Hepatocyte (in vitro differentiated cells): Measurements from ENCODE around the gene SGPP1. TPM values are rescaled to one million over a fixed set of nuclear protein-coding genes. Genes with fewer than 3 reads are reported as not detected.
"Not testable (repeated sequence)": the region's sequence is repeated elsewhere in the genome, so short reads cannot be mapped to it uniquely, and the experiment has no call there.

ENCODE experiments used
- DNase-seq: peaks from one replicate; pipeline ENCODE4 v3.0.0-alpha.2; 2016; ENCODE audit warnings: low spot score
- H2AFZ ChIP-seq: fragments of 200-600 bp; sonication (generic); 2 replicates; pipeline ENCODE4 v1.6.0; 2016; ENCODE audit warnings: antibody characterized with exemption, mild to moderate bottlenecking
- H3K27ac ChIP-seq: fragments of 200-600 bp; sonication (generic); 2 replicates; pipeline ENCODE4 v1.5.1; 2016; ENCODE audit warnings: mild to moderate bottlenecking
- H3K27me3 ChIP-seq: fragments of 200-600 bp; sonication (generic); 2 replicates; pipeline ENCODE4 v1.6.1; 2016
- H3K36me3 ChIP-seq: fragments of 200-600 bp; sonication (generic); replicated peaks from 2 replicates; pipeline ENCODE4 v1.5.1; 2016; ENCODE audit warnings: low read depth; ENCODE audit not compliant: insufficient read depth
- H3K4me1 ChIP-seq: fragments of 200-600 bp; sonication (generic); 2 replicates; pipeline ENCODE4 v1.5.1; 2016; ENCODE audit warnings: mild to moderate bottlenecking, moderate library complexity; ENCODE audit not compliant: insufficient read depth
- H3K4me2 ChIP-seq: fragments of 200-600 bp; sonication (generic); 2 replicates; pipeline ENCODE4 v1.6.0; 2016
- H3K4me3 ChIP-seq: fragments of 200-600 bp; sonication (generic); 2 replicates; pipeline ENCODE4 v1.5.1; 2016; ENCODE audit warnings: mild to moderate bottlenecking
- H3K79me2 ChIP-seq: fragments of 200-600 bp; sonication (generic); 2 replicates; pipeline ENCODE4 v1.6.0; 2017; ENCODE audit warnings: mild to moderate bottlenecking
- H3K9me2 ChIP-seq: fragments of 200-600 bp; sonication (generic); replicated peaks from 2 replicates; pipeline ENCODE4 v1.6.0; 2017; ENCODE audit warnings: mild to moderate bottlenecking; ENCODE audit not compliant: insufficient read depth
- H3K9me3 ChIP-seq: fragments of 200-600 bp; sonication (generic); 2 replicates; pipeline ENCODE4 v1.5.1; 2016; ENCODE audit warnings: low read depth, mild to moderate bottlenecking
- H4K20me1 ChIP-seq: fragments of 200-600 bp; sonication (generic); 2 replicates; pipeline ENCODE4 v1.6.0; 2016; ENCODE audit warnings: mild to moderate bottlenecking; ENCODE audit not compliant: insufficient read depth, poor library complexity, severe bottlenecking
- CTCF ChIP-seq: fragments of 200-600 bp; sonication (generic); IDR thresholded peaks from 2 replicates; pipeline ENCODE4 v1.5.1; 2016; ENCODE audit warnings: antibody characterized with exemption, mild to moderate bottlenecking; ENCODE audit not compliant: poor library complexity
- EZH2 ChIP-seq: fragments of 200-600 bp; sonication (generic); IDR thresholded peaks from 2 replicates; pipeline ENCODE4 v1.6.1; 2016; ENCODE audit warnings: antibody characterized with exemption, mild to moderate bottlenecking, borderline replicate concordance
- EZH2phosphoT487 ChIP-seq: fragments of 200-600 bp; sonication (generic); IDR thresholded peaks from one replicate; pipeline ENCODE4 v1.6.1; 2018; ENCODE audit warnings: antibody characterized with exemption, mild to moderate bottlenecking, low read depth, moderate library complexity; ENCODE audit not compliant: unreplicated experiment, severe bottlenecking
- WGBS: methylation state at CpG from one replicate; pipeline ENCODE4 v1.1.6; 2016; ENCODE audit warnings: low lambda C conversion rate; ENCODE audit errors: missing lambda C conversion rate; 5-methylcytosine and 5-hydroxymethylcytosine counted together
- polyA plus RNA-seq: library from polyadenylated mRNA; unstranded; fragments of >200 nt; fragmentation: Nextera tagmentation; extraction: Ambion mirVana; gene quantifications from 2 replicates; pipeline ENCODE4 v1.2.1, GENCODE V29; 2016
- total RNA-seq: library from RNA; depleted of rRNA; stranded (reverse); fragments of >200 nt; gene quantifications from 2 replicates; pipeline ENCODE4 v1.2.3, GENCODE V29; 2014

Gene SGPP1
- total and polyA plus RNA-seq, 2 experiments from 2014 or later = 17.8 to 23.9 TPM

- no peaks in the 10 kb centered on the region for H3K9me2 ChIP-seq
- no peak overlapping the region for H3K4me3 ChIP-seq
- WGBS = 71% methylated on average over 1 of the region's 1 CpG
- no peak overlapping the region for H3K4me2 ChIP-seq
- H3K27ac ChIP-seq = no peak overlapping the region
- no peaks in the 10 kb centered on the region for H3K79me2 ChIP-seq
- H3K9me3 ChIP-seq = no peaks in the 10 kb centered on the region
- no peak overlapping the region for H2AFZ ChIP-seq
- no peak for DNase-seq
- H3K36me3 ChIP-seq = no peaks in the 10 kb centered on the region
- no peaks in the 10 kb centered on the region for H3K4me1 ChIP-seq
- TF ChIP-seq EZH2 (no peak), CTCF (no peak), EZH2phosphoT487 (no peak)
- no peaks in the 10 kb centered on the region for H3K27me3 ChIP-seq
- no peaks in the 10 kb centered on the region for H4K20me1 ChIP-seq
Observed at GRCh38 chr14:63666335-63666734, 61.5 kb downstream of the SGPP1 start.

DNA sequence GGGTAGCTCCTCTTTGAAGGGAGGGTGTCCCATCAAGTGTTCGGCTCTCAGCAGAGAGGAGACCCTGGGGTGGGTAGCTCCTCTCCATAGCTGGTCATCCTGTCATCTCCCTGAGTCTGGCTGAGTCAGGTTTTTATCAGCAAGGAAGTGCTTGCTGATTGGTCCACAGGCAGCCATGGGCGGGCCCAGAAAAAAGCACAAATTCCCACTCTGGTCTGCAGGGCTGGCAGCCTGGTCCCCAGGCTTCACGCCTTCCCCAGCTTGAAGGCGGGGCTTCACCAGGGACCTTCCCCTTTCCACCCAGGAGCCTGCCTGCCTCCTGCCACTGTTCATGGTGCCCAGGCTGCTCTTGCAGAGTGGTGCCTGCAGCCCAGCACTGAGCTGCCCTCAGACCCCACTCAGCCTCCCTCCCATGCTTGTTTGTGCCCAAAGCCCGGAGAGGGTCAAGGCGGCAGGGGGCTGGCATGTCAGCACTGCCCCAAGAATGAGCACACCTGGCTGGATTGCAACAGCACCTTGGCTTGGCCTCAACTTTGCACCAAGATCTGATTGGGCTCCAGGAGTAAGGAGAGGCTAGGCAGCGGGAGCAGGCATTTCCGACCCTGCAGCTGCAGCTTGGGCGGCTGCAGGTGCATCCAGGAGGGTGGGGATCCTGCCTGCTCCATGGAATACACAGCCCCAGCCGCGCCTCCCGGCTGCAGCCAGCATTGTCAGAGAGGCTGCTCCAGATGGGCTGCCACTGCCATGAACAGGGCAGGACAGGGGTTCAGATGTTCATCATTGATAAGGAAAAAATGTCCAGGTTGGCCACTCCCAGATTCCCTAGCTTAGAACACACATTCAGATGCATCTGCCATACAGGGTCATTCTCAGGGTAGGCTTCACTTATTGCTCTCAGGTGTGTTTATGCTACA, 64.2 kb downstream of the SGPP1 start:
- Histone ChIP-seq H3K4me1 (no peaks in the 10 kb centered on the region), H3K79me2 (no peaks in the 10 kb centered on the region), H3K36me3 (no peaks in the 10 kb centered on the region), H3K27ac (no peak overlapping the region), H3K9me3 (no peaks in the 10 kb centered on the region), H3K4me3 (no peak overlapping the region), H3K27me3 (no peaks in the 10 kb centered on the region), H2AFZ (no peak overlapping the region), H4K20me1 (no peaks in the 10 kb centered on the region), H3K4me2 (no peak overlapping the region), H3K9me2 (no peaks in the 10 kb centered on the region)
- WGBS = 92% methylated on average over 12 of the region's 12 CpGs
- TF ChIP-seq EZH2 (no peak), CTCF (no peak), EZH2phosphoT487 (no peak)
- DNase-seq = no peak

DNA sequence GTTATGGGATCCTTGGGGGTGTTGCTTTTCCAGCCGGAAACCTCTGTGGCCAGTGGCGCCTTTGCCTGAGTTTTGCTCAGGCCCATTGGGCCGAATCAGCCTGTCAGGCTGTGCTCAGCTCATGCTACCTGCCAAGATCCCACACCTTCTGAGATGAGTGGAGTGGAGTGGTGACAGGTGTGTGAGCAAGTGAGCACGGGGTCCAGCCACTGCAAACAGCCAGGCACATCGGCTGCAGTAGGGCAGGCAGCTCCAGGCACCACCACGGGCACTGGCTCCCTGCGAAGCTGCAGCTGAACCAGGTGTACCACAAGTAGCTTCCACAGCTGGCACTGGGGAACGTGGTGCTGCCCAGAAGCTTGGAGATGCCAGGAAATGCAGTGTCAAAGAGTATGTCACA, 65.1 kb downstream of the SGPP1 start:
- Histone ChIP-seq H3K27ac (no peak overlapping the region), H4K20me1 (no peaks in the 10 kb centered on the region), H3K79me2 (no peaks in the 10 kb centered on the region), H3K36me3 (no peaks in the 10 kb centered on the region), H2AFZ (no peak overlapping the region), H3K9me2 (no peaks in the 10 kb centered on the region), H3K4me2 (no peak overlapping the region), H3K27me3 (no peaks in the 10 kb centered on the region), H3K4me3 (no peak overlapping the region), H3K9me3 (no peaks in the 10 kb centered on the region), H3K4me1 (no peaks in the 10 kb centered on the region)
- no peak for TF ChIP-seq CTCF
- WGBS = 97% methylated on average over 8 of the region's 8 CpGs
- DNase-seq = no peak

DNA sequence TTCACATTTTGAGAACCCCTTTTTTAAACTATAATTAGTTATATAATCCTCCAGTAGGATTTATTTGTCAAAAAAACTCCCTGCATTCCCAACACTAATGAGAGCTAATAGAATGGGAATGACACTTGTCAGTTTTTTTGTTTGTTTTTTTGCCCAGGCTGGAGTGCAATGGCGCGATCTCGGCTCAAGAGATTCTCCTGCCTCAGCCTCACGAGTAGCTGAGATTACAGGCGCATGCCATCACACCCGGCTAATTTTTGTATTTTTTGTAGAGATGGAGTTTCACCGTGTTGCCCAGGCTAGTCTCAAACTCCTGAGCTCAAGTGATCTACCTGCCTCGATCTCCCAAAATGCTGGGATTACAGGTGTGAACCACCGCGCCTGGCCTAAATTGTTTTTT, 66.0 kb downstream of the SGPP1 start:
- not testable (repeated sequence) for H3K4me3 ChIP-seq, H2AFZ ChIP-seq, H3K36me3 ChIP-seq, H3K79me2 ChIP-seq, H3K27me3 ChIP-seq, H3K27ac ChIP-seq, H3K9me2 ChIP-seq, H3K9me3 ChIP-seq, H4K20me1 ChIP-seq, H3K4me2 ChIP-seq, DNase-seq, H3K4me1 ChIP-seq
- WGBS = 98% methylated on average over 10 of the region's 10 CpGs
